Testis (tissue), 3 donors: ENCODE results near the gene SSH3. TPM values are rescaled to one million over a fixed set of nuclear protein-coding genes. Genes with fewer than 3 reads are reported as not detected.

ENCODE experiments used
- DNase-seq: peaks from one replicate; pipeline ENCODE4 v3.0.0-alpha.2; 2019
- H3K27ac ChIP-seq, 2 donors: fragments of 200-600 bp; sonication (generic); one replicate each; pipeline ENCODE4 v1.5.1; 2019
- H3K27me3 ChIP-seq: fragments of 200-600 bp; sonication (generic); one replicate; pipeline ENCODE4 v1.5.1; 2019
- H3K36me3 ChIP-seq: fragments of 200-600 bp; sonication (generic); one replicate; pipeline ENCODE4 v1.5.1; 2017; ENCODE audit warnings: low read depth; ENCODE audit errors: missing control alignments
- H3K4me1 ChIP-seq: fragments of 200-600 bp; sonication (generic); one replicate; pipeline ENCODE4 v1.5.1; 2019
- H3K4me3 ChIP-seq, 2 donors: fragments of 200-600 bp; sonication (generic); one replicate each; pipeline ENCODE4 v1.5.1; 2017 to 2019
- H3K9me3 ChIP-seq: fragments of 200-600 bp; sonication (generic); one replicate; pipeline ENCODE4 v1.5.1; 2017
- CTCF ChIP-seq, 3 experiments: fragments of 450-650 bp in 2 of 3; fragments of 200-600 bp in 1 of 3; sonication (generic) in 1 of 3; IDR thresholded peaks; one replicate each; pipeline ENCODE4 v1.5.1; 2016 to 2019; ENCODE audit warnings: antibody characterized with exemption in 3 of 3, mild to moderate bottlenecking in 2 of 3, moderate library complexity in 1 of 3
- POLR2A ChIP-seq: fragments of 450-650 bp; IDR thresholded peaks from one replicate; pipeline ENCODE4 v1.6.1; 2017; ENCODE audit warnings: antibody characterized with exemption, mild to moderate bottlenecking, moderate library complexity
- WGBS, 2 donors: methylation state at CpG; one replicate each; pipeline ENCODE4 v1.1.5; 2018; 5-methylcytosine and 5-hydroxymethylcytosine counted together
- intact Hi-C: fragments of 100-400 bp; cut with DNase I; formaldehyde crosslinking; loops from one replicate; pipeline ENCODE4 v1.15.1; 2023; ENCODE audit warnings: low total_unique reads
- polyA plus RNA-seq: library from polyadenylated mRNA; stranded (reverse); fragments of 350-450 nt; fragmentation: Illumina TruSeq; extraction: RNeasy Lipid Tissue Mini Kit (QIAGEN cat#74804); gene quantifications from one replicate; pipeline ENCODE4 v1.2.3, GENCODE V29; 2014; ENCODE audit warnings: low read depth, low replicate concordance; ENCODE audit not compliant: insufficient read depth
- total RNA-seq, 2 donors: library from RNA; depleted of rRNA; stranded (reverse); fragments of >200 nt; gene quantifications; one replicate each; pipeline ENCODE4 v1.2.3, GENCODE V29; 2016

Gene SSH3
- total and polyA plus RNA-seq, 3 donors from 2014 or later = 6.9 to 9.8 (median 8.6) TPM

- Histone ChIP-seq H3K27ac (peak overlapping the region in 1 of 2 donors; percentile 74), H3K4me3 (no peak overlapping the region), H3K27me3 (no peaks in the 10 kb centered on the region), H3K9me3 (no peaks in the 10 kb centered on the region), H3K4me1 (peaks cover 94% of the 10 kb centered on the region), H3K36me3 (no peaks in the 10 kb centered on the region)
- DNase-seq = no peak
- TF ChIP-seq POLR2A = no peak
- TF ChIP-seq CTCF (IDR thresholded peaks at IDR 0.05) = no peak
- 69 to 78% methylated on average over 5 to 19 of the region's 19 CpGs for WGBS, 2 donors
- intact Hi-C loops = no loop called here
Observed at GRCh38 chr11:67271541-67272284, 31.6 kb upstream of the SSH3 start.

DNA sequence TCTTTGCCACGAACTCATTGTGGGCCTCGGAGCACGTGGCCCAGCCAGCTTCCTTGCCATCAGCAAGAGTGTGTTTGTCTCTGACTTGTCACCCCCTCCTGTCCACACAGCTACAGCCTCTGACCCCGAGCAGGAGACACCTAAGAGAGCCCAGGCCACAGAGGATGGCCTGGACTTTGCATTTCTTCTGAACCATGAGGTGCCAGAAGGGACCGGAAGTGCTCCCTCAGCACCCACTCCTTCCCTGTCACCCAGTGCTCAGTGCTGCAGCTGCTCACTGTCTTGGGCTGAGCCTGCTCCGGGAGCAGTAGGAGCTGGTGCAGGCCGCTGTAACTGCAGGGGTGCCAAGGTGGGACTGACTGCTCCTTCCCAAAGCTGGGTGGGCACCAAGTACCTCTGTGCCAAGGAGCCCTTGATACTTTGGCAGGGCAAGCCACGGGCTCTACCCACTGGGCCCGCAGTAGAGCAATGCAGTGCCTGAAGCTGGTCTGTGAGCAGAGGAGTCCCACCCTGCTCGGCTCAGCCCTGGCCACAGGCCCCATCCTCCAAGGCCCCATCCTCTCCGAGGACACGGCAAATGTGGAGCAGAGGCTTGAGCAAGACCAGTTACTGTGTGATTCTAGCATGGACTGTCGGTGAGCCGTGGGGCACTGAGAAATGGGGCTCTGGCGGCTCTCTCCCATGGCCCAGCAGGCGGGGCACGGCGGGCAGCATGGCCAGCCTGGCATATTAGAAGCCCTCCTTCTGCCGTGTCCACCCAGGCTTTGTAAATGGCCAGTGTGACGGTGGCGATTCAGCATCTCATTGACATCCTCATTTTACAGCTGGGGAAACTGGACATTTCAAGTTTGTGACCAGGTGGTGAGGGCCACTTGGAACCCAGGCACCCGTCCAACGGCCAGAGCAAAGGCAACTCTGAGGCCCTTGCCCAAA lies 30.7 kb upstream of the SSH3 start:
- peaks cover 97% of the 10 kb centered on the region for H3K4me1 ChIP-seq
- intact Hi-C loops = no loop called here
- no peaks in the 10 kb centered on the region for H3K9me3 ChIP-seq

GRCh38 chr11:67273260-67273990 lies 29.9 kb upstream of the SSH3 start:
- intact Hi-C loops = no loop called here
- no peaks in the 10 kb centered on the region for H3K9me3 ChIP-seq
- no peak overlapping the region for H3K4me3 ChIP-seq
- H3K36me3 ChIP-seq = no peaks in the 10 kb centered on the region
- DNase-seq = no peak
- TF ChIP-seq POLR2A = no peak
- TF ChIP-seq CTCF (IDR thresholded peaks at IDR 0.05) = no peak
- 33 to 50% methylated on average over 12 to 14 of the region's 14 CpGs for WGBS, 2 donors
- H3K27ac ChIP-seq = peak overlapping the region; percentile 52 to 74
- H3K27me3 ChIP-seq = no peaks in the 10 kb centered on the region
- H3K4me1 ChIP-seq = peaks cover 95% of the 10 kb centered on the region

More for the DNA sequence above, 30.7 kb upstream of the SSH3 start:
- H3K27me3 ChIP-seq = no peaks in the 10 kb centered on the region
- no peak for TF ChIP-seq CTCF (IDR thresholded peaks at IDR 0.05)
- TF ChIP-seq POLR2A = no peak
- no peaks in the 10 kb centered on the region for H3K36me3 ChIP-seq
- DNase-seq = no peak
- H3K4me3 ChIP-seq = no peak overlapping the region
- WGBS, 2 donors = 69 to 72% methylated on average over 2 to 23 of the region's 23 CpGs
- peak overlapping the region; percentile 52 to 74 for H3K27ac ChIP-seq

DNA sequence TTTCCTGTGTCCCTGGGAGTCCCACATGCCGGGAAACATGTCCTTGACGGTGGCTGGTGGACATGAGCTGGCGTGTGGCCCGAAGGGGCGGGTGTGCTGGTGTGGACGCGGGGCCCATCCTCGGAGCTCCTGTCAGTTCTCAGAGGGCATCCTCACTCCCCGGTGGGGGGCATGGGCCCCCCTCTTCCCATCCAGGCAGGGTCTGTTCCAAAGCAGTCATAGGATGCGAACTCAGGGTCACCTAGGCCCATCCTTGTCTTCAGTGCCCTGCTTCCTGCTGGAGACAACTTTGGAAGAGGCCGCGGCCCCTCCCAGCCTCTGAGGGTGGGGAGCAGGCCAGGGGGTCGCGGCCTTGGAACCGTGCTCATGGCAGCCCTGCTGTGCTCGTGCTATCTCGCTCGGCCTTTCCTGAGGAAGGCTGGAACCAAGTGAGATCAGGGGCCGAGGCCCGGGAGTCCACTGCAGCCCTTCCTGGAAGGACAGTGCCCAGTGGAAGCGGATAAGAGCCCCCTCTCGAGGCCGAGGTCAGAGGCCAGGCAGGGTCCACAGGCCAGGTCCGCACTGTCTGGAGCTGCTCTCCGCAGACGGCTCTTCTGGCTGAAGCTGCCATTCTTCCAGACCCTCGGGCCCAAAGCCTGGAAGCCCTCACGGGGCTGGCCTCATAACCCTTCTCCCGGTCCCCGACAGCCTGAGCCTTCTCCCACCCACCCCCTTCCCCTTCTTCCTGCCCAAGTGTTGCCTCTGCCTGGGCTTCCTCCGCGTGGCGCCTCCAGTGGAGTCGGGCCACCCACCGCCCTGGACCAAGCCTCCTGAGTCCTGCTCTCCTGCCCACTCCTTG lies 28.3 kb upstream of the SSH3 start:
- H3K4me1 ChIP-seq = peaks cover 83% of the 10 kb centered on the region
- no peaks in the 10 kb centered on the region for H3K36me3 ChIP-seq
- TF ChIP-seq POLR2A (no peak), CTCF (IDR thresholded peaks at IDR 0.05) (no peak)
- H3K27me3 ChIP-seq = no peaks in the 10 kb centered on the region
- WGBS, 2 donors = 35 to 44% methylated on average over 20 to 35 of the region's 35 CpGs
- no peak overlapping the region for H3K4me3 ChIP-seq
- peak overlapping the region; percentile 70 to 74 for H3K27ac ChIP-seq
- DNase-seq = no peak
- no peaks in the 10 kb centered on the region for H3K9me3 ChIP-seq
- intact Hi-C loops = no loop called here
